NCI-H1694 (cell line): ENCODE measurements around the gene PRKCSH.
"Not testable (repeated sequence)": the region's sequence is repeated elsewhere in the genome, so short reads cannot be mapped to it uniquely, and the experiment has no call there.

Source experiments
- DNase-seq: peaks from one replicate; lab custom pipeline; 2025; lab: John Stamatoyannopoulos, UW

PRKCSH gene

DNA sequence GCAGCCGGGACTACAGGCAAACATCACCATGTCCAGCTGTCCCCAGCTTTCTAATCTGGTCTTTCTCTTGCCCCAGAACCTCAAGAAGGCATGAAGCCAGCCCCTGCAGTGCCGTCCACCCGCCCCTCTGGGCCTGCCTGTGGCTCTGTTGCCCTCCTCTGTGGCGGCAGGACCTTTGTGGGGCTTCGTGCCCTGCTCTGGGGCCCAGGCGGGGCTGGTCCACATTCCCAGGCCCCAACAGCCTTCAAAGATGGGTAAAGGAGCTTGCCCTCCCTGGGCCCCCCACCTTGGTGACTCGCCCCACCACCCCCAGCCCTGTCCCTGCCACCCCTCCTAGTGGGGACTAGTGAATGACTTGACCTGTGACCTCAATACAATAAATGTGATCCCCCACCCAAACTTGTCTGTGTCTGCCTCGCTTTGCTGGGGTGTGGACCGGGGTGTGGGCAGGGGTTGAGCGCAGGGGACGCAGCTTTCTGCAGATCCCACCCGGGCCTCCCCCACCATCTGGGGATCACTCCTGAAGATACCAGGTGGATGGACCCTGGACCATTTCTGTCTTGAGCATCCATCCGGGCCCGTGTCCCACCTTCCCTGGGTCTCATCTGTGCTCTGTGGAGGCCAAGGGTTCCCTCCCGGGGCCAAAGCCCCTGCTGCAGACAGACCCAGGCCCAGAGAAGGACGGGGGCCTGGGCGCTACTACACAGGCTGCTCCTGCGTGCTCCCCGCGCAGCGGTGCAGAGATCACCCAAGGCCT, 15.3 kb downstream of the PRKCSH start:
- DNase-seq, result no peak

DNA sequence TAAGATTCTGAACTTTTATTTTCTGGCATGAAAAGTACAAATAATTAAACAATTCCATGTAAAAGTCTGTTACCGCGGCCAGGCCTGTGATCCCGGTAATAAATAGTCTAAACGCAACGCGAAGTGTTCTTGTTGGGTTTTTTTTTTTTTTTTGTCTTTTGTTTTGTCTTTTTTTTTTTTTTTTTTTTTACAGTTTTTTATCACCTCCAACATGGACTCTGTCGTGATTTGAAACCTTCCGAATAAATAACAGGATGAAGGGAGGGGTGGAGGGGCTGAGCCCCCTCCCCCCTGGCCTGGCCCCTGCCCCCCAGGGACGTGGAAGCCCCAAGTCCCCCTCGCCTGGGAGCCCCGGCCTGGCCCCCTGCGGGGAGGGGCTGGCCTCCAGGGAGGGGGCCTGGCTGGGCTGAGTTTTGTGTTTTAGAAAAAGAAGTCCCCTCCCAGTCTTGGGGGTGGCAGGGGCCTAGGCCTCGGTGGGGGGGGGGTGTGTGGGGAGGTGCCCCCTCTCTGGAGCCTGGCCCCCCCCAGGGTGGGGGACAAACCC, 16.0 kb downstream of the PRKCSH start:
- DNase-seq, result no peak

DNA sequence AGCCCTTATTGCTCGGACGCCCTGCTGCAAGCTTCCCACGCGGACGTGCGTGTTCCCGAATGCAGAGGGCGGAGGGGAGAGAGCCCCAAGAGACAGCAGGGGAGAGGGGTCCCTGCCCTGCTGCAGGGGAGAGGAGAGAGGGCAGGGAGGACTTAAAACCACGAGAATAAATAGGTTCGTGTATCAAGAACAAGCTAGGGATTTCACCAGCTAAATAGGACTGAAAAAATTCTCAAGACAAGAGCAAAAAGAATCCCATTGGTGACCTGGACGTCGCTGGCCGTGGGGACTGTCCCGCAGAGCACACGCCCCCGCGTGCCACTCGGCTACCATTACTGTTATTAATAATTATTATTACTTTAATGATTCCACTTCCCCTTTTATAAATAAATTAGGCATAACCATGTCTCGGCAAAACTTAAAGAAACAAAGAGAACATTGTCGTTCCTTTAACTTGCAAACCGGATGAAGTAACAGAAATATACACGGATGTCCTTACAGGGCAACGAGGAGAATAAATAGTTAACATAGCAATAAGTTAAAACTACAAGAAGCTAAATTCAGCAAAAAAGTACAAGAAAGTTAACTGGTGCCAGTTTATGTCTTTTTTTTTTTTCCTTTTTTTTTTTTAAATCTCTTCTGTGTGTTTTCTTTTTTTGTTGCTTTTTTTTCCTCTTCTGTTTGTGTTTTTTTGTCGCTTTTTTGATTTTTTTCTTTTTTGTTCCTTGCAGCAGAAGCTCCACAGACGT, 16.6 kb downstream of the PRKCSH start:
- no peak for DNase-seq

DNA sequence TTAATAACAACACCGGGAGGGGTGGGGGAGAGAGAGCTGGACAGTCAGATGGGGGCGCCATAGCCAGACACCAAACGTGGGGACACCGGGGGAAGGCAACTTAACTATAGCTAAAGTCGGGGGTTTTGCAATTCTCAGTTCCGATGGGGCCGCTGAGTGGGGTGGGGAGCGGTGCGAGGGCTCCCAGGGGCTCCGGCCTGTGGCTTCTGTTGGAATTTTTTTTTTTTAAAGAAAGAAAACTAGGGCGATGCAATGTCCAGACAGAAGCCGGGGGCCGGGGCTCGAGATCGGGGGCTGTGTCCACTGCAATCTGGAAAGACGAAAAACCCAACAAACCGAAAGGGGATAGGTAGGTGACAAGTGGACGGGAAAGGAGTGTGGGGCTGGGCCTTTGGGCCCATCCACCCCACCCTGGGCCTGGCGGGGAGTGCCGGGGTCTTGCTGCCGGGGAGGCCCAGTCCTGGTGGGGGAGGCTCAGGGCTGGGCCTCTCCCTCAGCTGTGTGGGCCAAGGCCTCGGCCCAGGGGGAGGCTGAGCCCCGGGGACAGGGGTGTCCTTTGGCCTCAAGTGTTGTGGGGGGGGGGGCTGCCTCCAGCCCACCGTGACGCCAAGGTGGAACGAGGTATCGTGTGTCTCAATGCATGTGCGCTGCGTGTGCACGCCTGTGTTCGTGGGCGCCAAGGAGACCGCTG, 17.3 kb downstream of the PRKCSH start:
- no peak for DNase-seq

DNA sequence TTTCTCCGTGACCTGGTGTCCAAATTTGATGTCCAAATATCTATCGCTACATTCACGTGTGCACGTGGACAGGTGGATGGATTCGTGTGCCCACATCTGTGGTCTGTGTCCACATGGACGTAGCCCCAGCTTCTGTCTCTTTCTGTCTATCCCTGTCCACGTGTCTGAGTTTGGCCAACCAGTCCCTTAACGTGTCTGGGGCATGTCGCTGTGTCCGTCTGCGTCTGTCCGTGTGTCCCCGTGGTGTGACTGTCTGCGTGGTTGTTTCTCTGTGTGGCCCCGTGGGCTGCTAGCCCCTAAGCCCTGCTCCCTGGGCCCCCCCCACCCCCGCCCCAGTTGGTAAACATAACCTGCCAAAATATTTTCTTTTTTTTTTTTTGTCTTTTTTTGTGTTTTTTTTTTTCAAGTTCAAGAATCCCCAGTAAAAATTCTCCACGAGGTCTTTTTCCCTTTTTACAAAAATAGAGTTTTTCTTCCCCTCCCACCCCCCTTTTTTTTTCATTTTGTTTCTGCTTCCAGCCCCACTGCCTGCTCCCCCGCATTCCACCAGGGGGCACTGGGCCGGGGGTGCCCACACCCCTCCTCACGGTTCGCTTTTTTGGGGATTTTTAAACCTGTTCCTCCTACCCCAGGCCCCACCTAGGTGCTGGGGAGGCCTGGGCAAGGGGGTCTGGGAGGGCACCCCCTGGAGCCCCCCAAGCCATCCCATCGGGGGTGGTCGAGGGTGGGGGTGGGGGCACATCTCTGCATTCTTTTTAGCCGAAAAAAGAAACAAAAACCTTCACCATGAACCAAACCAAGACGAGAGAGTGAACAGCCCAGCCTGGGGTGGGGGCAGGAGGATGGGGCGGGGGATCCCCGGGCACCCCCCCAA, 18.3 kb downstream of the PRKCSH start:
- no peak for DNase-seq

DNA sequence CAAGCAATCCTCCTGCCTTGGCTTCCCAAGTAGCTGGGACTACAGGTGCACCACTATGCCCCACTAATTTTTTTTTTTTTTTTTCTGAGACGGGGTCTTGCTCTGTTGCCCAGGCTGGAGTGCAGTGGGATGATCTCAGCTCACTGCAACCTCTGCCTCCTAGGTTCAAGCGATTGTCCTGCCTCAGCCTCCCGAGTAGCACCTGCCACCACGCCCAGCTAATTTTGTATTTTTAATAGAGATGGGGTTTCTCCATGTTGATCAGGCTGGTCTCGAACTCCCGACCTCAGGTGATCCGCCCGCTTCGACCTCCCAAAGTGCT, 19.8 kb downstream of the PRKCSH start:
- not testable (repeated sequence) for DNase-seq

DNA sequence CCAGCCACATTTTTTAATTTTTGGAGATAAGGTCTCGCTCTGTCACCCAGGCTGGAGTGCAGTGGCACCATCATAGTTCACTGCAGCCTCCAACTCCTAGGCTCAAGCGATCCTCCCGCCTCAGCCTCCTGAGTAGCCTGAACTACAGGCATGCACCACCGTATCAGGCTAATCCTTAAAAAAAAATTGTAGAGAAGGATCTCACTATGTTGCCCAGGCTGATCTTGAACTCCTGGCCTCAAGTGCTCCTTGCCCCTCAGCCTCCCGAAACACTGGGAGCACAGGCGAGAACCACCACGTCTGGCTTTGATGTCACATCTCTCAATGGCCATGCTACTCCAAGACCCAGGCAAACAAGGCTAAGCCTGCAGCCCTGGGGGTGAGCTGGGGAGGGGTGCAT, 21.2 kb downstream of the PRKCSH start:
- no peak for DNase-seq

DNA sequence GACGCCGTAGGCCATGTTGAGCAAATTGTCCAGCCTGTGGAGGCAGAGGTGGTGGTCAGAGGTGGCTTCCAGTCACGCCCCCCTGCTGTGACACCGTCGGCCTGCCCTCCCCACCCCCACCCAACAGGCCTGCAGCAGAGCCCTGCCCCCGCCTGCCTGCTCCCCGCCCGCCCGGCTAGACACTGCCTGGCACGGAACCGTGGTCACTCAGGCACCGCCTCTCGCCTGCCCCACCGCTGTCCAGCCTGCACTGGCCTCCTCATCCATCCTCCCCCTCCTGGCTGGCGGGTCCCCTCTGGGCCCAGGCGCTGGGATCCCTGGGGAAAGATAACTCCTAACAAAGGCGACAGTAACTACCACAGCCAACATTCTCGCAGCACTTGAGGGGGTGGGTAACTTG, 21.7 kb downstream of the PRKCSH start:
- DNase-seq, result no peak

DNA sequence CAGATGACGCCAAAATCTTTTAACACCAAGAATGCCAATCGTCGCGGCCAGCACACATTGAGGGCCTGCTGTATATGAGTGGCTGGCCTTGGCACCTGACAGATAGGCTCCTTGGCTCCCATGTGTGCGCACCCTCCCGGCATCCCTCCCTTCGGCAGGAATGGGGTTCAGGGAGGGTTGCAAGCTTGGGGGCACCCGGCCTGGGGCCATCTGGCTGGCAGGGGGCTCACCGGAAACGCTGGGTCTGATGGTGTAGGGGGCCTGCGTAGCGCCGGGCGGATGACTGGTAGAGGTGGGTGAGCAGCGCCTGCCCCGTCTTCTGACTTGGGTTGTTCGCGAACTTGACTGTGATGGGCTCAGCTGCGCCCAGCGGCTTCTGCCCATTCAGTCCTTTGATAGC, 22.4 kb downstream of the PRKCSH start:
- DNase-seq, result no peak

DNA sequence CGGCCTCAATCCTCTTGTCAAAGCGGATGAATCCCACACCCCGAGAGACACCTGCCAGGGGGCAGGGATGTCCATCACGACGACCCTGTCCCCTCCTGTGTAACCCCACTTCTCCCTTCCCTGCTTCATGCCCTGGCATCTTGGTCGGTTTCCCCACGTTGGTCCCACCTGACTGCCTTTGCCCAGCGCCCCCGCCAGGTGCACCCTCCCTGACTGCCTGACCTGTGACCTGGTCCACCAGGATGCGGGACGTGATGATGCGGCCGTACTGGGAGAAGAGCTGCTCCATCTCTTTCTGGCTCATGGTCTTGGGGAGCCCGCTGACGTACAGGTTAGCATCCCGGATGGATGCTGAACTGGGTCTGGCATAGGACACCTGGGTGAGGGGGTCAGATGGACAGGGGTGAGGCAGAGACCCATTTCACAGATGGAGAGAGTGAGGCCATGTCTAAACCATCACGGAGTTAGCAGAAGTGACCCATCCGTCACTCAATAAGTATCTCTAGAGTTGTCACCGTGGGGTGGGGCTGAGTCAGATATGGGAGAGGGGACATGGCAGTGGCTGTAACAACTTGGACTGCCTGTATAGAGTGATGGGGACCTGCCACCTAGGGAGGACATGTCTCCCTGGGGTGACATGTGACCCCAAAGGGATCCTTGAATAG, 22.9 kb downstream of the PRKCSH start:
- DNase-seq, result no peak

DNA sequence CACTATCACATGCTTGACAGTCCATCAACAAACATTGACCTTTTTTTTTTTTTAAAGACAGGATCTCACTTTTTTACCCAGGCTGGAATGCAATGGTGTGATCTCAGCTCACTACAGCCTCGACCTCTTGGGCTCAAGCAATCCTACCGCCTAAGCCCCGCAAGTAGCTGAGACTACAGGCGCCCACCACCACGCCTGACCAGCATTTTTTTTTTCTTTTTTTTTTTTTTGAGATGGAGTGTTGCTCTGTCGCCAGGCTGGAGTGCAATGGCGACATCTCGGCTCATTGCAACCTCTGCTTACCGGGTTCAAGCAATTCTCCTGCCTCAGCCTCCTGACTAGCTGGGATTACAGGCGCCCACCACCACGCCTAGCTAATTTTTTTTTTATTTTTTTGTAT, 23.5 kb downstream of the PRKCSH start:
- not testable (repeated sequence) for DNase-seq

DNA sequence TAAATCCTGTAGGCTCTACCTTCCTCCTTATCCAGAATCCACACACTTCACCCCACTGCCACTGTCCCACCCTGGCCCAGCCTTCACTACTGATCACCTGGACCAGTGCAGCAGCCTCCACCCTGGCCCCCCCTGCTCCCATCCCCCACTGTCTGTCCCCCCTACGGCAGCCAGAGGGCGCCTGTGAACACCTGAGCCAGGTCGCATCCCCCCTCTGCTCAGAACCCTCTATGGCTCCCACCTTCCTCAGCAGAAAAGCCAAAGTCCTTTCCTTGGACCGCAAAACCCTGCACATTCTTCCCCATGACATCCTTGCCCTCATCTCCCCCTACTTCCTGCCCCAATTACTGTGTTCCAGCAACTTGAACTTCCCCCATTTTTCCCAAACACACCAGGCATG, 24.8 kb downstream of the PRKCSH start:
- no peak for DNase-seq

DNA sequence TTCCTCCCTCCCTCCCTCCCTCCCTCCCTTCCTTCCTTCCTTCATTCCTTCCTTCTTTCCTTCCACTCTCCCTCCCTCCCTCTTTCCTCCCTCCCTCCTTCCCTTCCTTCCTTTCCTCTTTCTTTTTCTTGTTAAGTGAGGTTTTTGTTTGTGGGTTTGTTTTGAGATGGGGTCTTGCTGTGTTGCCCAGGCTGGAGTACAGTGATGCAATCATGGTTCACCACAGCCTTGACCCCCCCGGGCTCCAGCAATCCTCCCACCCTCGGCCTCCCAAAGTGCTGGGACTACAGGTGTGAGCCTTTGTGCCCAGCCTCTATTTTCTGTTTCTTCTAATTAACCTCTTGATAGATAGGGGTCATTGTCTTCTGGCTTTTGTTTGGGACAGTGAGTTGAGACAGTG, 26.0 kb downstream of the PRKCSH start:
- no peak for DNase-seq

DNA sequence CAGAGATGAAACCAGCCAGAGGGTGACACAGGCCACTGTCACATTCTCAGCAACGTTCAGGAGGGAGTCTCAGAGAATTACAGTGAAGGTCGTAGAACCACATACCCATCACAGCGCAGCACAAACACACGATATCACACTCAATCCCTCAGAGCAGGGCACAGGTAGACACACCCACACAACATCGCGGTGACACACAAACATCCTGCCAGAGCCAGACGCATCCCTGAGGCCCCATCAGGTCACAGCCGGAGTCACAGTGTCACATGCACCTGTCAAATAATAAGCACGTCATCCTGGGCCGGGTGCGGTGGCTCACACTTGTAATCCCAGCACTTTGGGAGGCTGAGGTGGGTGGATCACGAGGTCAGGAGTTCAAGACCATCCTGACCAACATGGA, 28.0 kb downstream of the PRKCSH start:
- no peak for DNase-seq

DNA sequence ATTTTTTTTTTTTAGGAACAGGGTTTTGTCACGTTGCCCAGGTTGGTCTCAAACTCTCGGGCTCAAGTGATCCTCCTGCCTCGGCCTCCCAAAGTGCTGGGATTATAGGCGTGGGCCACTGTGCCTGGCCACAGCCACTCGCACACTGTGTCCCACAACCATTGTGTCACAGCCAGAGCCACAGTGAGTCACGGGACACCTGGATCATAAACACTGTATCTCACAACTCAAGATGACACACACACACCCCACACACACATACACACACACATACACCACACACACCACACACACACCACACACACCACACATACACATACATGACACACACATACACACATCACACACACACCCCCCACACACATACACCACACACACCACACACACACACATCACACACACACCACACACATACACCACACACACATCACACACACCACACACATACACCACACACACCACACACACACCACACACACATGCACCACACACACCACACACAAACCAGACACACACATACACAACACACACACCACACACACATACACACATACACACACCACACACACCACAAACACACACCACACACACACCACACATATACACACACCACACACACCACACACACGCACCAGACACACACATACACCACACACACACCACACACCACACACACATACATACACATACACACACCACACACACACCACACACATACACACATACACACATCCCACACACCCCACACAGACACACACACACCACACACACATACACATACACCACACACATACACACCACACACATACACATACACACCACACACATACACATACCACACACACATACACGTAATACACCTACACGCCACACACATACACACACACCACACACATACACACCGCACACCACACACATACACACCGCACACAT, 29.2 kb downstream of the PRKCSH start:
- no peak for DNase-seq

DNA sequence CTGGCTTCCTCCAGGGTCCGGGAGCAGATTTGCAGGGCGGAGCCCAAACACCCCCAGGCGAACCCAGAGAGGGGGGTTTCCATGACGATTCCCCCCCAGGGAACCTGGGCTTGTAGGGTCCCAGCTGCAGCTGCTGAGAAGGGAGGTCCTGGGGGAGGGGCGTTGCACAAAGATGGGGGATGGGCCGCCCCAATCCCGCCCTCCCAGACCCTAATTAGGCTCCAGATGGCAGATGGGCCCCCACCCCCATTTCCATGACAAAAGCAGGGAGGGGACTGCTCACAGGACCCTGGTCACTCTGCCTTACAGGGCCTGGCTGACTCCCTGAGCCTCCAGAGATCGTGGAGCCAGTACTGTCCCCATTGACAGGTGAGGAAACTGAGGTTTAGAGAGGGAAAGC, 30.2 kb downstream of the PRKCSH start:
- DNase-seq, result no peak

DNA sequence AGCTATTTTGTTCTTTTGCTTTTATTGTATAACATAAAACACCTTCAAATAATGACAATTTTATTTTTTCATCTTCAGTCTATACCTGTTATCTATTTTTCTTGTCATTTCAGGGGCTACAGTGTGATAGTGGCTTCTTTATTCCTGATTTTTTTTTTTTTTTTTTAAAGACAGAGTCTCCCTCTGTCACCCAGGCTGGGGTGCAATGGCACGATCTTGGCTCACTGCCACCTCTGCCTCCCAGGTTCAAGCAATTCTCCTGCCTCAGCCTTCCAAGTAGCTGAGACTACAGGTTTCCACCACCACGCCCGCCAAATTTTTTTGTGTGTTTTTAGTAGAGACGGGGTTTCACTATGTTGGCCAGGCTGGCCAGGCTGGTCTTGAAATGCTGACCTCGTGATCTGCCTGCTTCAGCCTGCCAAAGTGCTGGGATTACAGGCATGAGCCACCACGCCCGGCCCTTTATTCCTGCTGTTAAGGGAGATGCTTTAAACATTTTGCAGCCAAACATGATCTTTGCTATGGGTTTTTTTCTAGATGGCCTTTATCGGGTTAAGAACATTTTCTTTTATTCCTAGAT, 32.9 kb downstream of the PRKCSH start:
- not testable (repeated sequence) for DNase-seq

DNA sequence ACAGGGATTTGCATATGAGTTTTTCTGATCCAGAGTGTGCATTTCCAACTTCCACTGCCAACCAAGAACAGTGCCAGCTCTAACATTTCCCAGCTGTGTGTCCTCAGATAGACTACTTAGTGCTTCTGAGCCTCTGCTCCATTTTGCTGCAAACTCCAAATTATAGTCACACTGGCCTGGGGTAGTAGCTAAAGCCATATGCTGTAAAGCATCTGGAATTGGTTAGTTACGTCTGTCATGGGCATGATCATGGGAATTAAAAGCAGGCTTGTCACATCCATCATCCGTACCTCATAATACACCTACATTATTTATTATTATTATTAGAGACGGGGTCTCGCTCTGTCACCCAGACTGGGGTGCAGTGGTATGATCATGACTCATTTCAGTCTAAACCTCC, 38.3 kb downstream of the PRKCSH start:
- no peak for DNase-seq

DNA sequence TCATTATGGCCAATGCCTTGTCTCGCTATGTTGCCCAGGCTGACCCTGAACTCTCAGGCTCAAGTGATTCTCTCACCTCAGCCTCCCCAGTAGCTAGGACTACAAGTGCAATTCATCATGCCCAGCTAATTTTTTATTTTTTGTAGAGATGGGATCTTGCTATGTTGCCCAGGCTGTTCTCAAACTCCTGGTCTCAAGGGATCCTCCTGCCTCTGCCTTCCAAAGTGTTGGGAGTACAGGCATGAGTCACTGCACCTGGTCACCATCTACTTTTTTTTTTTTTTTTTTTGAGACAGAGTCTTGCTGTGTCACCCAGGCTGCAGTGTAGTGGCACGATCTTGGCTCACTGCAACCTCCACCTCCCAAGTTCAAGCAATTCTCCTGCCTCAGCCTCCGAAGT, 39.9 kb downstream of the PRKCSH start:
- DNase-seq, result not testable (repeated sequence)

DNA sequence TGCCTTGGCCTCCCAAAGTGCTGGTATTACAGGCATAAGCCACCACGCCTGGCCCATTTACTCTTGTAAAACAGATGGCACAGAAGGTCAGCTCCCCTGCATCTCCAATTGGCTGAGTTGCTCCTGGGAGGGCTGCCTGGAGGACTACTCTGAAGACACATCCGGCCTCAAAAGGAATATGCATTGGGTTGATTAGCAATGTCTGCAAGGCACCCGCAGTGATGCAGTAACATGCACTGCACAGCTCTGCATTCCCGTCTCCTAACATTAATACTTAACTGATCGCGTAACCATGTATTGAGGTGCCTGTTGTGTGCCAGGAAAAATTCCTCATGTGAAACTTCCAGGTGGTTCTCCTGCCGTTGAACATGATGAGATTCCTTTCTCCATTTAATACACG, 40.4 kb downstream of the PRKCSH start:
- no peak for DNase-seq
